GM19238 (cell line): ENCODE measurements around the gene GRHPR.
"Not testable (repeated sequence)": the region's sequence is repeated elsewhere in the genome, so short reads cannot be mapped to it uniquely, and the experiment has no call there.

ENCODE experiments used
- DNase-seq: peaks from one replicate; pipeline ENCODE4 v3.0.0; 2011; ENCODE audit warnings: low spot score; ENCODE audit not compliant: insufficient read length

Gene GRHPR

DNA sequence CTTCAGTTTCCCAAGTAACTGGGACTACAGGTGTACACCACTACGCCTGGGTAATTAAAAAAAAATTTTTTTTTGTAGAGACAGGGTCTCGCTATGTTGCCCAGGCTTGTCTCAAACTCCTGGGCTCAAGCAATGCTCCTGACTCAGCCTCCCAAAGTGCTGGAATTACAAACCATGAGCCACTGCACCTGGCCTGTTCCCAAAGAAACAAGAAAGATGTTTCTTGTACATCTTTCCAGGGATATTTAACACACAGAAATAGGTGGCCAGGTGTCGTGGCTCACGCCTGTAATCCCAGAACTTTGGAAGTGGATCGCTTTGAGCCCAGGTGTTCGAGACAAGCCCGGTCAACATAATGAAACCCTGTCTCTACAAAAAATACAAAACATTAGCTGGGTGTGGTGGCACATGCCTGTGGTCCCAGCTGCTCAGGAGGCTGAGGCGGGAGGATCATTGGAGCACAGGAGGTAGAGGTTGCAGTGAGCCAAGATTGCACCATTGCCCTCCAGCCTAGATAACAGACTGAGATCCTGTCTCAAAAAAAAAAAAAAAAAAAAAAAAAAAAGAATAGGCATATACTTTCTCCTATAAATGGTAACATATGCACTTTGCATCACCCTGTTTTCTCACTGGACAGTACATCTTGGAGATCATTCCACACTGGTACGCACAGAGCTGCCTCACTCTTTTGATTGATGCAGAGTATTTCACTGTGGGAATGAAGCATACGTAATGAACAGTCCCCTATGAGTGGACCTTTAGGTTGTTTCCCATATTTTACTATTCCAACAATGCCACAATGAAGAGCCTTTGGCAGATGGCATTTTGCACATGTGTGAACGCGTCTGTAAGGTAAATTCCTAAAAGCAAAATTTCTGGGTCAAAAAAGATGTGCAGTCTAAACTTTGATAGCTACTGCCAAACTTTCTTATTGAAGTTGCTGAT lies 2.0 kb upstream of the GRHPR start:
- DNase-seq = no peak

DNA sequence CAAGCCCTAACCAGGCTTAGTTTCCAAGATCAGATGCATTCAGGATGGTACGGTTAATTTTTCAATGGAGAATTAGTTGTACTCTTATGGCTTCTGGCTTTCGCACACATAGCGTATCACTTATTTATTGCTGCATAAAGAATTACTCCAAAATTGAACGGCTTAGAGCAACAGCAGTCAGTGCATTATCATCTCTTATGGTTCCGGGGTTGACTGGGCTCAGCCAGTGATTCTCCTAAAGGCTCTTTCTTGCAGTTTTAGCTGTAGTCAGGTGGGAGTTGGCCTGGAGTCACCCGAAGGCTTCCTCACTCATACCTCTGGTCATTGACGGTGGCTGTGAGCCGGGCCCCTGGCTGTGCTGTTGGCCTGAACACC lies 595 bp upstream of the GRHPR start:
- no peak for DNase-seq

DNA sequence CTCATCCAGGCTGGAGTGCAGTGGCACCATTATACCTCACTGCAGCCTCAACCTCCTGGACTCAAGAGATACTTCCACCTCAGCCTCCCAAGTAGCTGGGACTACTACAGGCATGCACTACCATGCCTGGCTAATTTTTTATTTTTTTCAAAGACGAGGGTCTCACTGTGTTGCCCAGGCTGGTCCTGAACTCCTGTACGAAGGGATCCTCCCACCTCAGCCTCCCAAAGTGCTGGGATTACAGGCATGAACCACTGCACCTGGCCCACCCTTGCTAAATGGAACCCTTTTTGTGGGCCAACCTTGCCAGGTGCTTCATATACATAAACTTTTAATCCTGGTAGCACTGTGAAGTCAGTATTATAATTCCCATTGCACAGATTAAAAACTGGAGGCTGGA lies 1.0 kb downstream of the GRHPR start:
- no peak for DNase-seq

DNA sequence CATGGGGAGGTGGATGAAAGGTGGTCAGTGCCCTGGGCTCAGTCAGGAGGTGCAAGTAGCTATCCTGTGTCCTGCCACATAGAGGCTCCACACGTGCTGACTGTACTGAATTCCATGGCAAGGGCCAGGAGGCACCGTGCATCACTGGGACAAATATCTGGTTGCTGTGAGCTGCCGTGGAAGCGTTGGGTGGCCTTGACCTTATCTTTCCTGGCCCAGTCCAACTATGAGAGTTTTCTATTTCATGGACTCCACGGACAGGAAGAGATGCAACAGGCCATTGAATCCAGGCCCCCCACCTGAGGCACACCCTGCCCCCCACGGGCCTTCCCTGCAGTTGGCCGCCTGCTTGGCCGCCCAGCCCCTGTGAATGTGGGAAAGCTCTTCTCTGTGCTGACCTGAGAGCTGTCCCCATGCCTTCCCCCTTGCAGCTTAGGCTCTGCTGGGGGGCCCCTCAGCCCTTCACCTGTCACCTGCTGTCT lies 1.7 kb downstream of the GRHPR start:
- DNase-seq = no peak

DNA sequence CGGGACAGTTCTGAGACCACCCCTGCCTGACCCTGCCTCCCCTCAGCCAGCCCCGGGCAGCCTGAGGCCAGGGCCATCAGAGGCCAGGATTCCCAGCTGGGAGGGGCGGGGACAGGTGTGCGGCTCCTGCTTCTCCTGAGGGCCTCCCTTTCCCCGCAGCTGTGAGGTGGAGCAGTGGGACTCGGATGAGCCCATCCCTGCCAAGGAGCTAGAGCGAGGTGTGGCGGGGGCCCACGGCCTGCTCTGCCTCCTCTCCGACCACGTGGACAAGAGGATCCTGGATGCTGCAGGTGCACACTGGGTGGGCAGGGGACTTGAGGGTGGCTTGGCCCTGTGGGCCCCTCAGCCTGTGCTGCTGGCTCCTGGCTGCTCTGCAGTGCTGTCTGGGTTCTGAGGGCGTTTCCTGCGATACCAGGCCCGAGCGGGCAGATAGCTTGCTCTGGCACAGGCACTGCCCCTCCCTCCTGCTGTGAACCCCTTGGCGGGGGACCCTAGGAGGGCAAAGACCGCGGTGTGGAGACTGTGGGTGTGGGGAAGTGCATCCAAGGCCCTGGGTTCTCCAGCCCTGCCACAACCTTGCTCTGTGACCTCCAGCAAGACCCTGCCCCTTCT lies 2.3 kb downstream of the GRHPR start:
- no peak for DNase-seq

DNA sequence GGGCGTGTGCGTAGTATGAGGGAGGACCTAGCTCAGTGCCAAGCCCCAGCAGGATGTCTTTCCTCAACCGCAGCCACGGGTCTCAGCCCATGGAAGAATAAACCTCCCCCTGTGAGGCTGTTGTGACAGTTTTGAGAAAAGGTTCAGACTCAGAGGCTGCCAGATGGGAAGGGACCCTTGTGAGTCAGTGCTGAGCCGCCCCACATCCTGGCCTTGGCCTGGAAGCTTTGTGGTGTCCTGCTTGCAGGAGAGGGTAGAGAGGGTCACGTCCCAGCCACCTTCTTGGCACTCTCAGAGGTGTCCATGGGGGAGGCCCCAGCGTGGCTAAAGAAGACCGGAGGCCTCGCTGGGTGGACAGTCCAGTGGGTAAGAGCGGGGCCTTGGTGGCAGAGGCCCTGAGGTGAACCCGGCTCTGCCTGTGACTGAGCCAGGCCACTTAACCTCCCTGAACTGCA lies 2.8 kb downstream of the GRHPR start:
- DNase-seq = no peak

DNA sequence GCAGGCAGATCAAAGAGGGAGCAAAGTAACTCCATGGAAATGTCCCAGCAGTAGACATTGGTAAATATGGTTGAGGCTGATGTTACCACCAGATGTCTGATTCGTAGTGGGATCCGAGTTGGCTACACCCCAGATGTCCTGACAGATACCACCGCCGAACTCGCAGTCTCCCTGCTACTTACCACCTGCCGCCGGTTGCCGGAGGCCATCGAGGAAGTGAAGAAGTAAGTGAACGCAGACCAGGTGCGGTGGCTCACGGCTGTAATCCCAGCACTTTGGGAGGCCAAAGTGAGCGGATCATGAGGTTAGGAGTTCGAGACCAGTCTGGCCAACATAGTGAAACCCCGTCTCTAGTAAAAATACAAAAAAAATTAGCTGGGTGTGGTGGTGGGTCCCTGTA lies 3.9 kb downstream of the GRHPR start:
- not testable (repeated sequence) for DNase-seq

DNA sequence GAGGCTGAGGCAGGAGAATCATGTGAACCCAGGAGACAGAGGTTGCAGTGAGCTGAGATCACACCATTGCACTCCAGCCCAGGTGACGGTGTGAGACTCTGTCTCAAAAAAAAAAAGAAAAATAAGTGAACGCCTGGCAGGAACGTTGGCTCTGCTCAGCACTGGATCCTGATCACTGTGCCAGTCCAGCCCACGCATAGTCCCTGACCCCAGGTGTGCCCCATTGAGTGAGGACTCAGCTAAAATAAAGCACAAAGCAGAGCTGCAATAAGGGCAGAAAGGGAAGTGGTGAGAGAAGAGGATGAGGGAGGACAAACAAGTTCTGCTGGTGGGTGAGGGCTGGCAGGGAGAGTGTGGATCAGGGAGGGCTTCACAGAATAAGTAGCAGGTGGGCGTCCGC lies 4.3 kb downstream of the GRHPR start:
- DNase-seq = no peak

DNA sequence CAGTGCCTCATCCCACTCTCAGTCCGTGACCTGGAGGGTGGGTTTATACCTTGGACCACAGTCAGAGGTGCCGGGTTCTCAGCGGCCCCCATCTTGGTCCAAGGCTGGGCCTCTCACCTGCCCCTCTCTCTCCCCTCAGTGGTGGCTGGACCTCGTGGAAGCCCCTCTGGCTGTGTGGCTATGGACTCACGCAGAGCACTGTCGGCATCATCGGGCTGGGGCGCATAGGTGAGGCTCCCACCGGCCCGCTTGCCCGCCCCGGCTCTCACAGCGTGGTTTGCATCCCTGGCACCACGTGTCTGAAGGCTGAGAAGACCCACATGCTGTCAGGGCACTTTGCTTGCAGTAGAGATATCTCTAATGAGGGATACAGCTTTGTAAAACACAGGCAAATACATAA lies 5.8 kb downstream of the GRHPR start:
- no peak for DNase-seq

DNA sequence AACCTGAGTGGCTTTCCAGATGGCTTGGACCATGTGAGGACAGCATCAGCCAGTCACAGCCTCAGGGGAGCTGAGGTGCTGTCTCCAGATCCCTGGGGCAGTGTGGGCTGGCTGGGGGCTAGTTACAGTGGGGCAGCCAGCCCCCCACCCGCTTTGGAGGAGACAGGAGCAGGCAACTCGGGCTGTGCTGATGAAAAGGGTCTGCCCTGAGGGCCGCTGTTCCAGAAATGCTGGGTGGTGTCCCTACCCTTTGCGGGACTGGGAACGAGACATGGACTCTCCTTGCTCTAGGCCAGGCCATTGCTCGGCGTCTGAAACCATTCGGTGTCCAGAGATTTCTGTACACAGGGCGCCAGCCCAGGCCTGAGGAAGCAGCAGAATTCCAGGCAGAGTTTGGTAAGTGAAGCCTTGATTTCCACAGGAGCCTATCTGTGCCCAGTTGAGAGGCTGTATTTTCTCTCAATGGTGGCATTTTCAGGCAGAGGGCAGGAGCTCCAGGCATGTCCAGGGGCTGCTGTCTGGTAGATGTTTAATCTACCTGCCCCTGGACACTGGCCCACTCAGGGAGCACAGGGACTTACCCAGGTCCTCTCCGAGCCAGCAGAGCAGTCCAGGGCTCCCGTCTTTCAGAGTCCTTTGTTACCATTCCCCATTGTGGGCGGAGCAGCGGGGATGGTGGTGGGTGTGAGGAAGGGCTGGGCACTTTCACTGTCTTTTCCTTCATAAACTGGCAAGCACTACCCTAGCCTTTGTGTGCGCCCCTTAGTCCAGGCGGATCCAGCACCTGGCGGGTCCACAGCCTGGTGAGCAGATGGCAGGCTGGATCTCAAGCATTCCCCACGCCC lies 7.2 kb downstream of the GRHPR start:
- DNase-seq = no peak

DNA sequence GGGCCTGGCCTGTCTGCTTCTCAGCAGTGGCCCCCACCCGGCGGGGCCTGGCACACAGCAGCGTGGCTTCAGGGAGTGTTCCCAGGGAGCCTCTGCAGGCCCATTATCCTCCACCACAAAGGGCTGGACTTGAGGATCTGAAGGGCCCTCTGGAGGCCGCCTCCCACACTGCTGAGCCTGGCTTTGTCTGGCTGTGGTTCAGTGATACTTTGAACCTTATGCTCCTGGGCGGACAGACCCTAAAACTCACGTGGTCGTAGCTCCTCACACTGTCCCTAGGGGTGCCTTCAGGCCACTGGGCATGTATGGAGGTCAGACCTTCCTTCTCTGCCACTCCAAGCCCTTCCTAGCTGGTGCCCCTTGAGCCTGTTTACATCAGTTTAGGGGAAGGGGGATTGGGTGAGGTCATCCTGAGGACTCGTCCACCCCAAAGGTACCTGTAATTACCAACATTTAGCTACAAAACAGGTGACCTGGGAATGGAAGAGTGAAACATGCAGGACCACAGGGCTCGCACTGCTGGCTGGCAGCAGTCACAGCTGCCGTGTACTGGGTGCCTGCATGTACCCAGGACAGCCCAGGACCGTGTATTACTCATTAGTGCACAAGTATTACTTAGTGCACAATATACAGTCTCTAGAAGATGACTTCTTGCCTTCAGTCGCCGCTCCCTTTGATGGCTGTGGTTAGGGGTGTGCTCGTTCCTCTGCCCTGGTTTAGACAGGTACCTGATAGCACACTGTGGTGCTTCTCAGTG lies 8.5 kb downstream of the GRHPR start:
- DNase-seq = no peak

DNA sequence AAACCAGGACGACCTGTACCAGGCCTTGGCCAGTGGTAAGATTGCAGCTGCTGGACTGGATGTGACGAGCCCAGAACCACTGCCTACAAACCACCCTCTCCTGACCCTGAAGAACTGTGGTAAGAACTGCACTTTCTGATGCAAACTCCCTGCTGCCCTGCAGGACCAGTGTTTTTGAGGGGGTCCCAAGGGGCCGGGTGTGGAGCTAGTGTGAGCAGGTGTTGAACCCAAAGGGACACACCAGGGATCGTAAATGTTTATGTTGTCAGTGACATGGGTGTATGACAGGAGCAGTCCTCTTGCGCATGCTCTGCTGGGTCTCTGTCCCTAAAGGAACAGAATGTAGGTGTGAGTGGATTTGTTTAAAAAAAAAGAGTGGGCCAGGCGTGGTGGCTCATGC lies 9.5 kb downstream of the GRHPR start:
- no peak for DNase-seq

DNA sequence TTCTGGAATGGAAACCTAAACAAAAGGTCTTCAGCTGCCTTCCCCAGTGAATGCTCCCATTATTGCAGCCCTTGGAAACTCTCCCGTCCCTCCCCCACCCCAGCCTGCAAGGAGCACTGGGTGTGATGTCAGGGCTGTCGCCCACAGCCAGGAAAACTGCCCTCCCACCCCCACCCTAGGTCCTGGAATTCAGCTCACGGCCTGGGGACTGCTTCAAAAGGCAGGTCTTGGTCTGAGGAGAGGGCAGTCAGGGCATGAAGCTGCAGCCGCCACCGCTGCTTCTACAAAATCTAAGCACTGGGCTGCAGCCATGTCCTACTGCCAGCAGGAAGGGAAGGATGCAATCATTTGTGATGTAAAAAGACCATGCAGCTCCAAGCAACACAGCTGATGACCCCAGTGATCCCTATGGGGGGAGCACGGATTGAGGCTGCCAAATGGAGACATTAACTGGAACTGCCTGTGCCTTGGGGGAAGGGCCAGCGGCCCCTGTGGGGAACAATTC lies 11.4 kb downstream of the GRHPR start:
- no peak for DNase-seq

DNA sequence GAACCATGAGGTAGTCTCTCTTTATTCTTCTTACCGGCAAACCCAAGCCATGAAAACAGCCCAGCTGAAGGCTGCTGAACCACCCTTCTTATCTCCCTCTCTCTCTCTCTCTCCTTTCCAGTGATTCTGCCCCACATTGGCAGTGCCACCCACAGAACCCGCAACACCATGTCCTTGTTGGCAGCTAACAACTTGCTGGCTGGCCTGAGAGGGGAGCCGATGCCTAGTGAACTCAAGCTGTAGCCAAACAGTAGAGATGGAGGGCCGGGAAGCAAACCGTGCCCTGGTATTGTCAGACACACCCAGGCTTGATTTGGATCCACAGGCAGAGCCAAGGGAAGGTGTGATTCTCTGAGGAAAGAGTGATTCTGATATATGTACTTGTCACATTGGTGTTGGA lies 14.0 kb downstream of the GRHPR start:
- no peak for DNase-seq

DNA sequence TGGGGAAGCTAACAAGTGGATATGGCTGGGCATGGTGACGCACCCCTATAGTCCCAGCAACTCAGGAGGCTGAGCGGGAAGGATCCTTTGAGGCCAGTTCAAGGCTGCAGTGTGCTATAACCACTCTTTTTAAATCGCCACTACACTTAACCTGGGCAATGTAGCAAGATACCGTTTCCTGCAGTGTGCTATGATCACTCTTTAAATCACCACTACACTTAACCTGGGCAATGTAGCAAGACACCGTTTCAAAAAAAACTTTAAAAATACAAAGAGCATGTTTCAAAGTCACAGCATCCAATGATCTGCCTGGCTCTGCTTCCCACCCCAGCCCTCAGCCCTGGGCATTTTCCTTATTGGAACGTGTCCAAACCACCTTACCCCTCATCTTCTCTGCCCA lies 14.5 kb downstream of the GRHPR start:
- no peak for DNase-seq

DNA sequence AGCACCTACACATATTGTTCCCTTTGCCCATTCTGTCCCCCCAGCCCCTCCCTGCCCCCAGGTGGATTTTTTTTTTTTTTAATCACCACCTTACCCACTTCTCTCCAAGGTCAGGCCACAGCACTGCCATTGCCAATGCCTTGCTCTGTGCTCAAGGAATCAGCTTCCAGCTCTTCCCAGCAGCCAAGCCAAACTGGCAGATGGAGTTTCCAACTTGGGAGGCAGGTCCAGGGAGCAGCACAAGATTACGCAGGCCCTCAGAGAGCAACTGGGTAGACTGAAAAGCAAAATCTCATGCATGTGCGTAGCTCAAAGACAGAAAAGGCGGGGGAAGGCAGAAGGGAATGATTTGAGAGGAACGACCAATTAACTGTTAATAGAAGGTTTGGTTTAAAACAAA lies 15.1 kb downstream of the GRHPR start:
- DNase-seq = no peak

DNA sequence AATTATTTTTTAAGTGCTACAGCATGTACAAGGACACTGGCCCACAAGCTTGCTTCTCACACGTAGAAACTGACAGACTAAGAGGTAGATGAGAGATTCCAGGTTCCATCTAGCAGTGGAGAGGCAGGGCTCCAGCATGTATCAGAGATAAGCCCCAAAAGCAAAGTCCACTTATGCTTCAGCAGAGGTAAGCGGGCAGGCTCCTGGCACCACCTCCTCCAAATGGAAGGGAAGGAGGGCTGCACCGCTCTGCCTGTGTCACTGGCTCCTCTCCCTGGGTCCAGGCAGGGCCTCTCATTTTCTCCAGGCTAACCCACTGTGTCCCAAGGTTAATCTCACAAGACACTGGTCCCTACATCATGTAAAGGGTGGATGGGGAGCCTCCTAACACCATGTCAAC lies 15.9 kb downstream of the GRHPR start:
- DNase-seq = no peak

DNA sequence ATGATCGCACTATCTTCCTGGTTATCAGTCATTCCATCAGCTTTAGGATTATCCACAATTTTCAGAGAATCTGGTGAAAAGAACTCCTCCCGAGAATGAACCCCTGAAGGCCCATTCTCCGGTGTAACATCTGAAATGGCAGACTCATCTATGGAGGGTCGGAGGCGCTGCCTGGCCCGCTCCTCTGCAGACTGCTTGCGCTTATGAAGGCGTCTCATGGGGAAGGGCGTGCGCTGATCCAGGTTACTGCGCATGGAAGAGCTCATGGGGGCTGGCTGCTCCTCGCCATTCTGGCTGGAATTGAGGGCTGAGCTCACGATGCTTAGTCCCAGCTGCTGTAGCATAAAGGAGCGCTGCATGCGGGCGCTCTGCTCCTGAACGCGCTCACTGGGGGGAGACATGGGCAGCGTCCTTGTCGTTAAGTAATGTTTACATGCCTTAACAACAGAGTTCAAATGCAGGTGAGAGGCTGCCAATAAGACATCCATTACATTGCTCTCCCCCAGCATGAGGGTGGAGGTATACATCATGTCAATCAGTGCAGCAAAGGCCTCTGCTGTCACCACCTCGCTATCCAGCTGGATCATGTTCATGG lies 19.4 kb downstream of the GRHPR start:
- DNase-seq = no peak

DNA sequence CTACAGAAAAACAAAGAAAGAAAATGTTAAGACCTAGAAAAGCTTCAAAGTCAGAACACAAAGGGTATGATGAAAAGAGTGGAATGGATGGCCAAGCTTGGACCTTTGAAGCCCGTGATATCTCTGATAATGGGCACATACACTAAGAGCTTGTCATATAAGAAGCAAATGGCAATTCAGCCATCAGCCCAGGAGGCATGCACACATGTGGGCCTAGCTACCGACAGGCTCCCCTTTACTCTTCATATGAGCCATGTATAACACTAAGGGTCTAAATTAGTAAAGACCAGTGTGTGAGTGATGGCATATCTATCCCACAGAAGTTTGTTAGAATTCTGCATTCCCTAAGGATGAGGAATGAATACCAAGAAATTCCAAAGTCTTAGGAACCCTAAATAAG lies 20.1 kb downstream of the GRHPR start:
- DNase-seq = no peak

DNA sequence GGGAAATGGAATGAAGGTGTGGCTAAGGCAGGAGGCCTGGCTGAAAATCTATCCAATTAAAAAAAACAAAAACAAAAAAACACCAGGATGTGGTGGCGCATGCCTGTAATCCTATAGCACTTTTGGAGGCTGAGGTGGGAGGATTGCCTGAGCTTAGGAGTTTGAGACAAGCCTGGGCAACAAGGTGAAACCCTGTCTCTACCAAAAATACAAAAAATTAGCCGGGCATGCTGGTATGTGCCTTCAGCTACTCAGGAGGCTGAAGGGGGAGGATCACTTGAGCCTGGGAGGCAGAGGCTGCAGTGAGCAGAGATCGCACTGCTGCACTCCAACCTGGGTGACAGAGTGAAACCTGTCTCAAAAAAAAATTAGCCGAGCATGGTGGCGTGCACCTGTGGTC lies 21.1 kb downstream of the GRHPR start:
- DNase-seq = no peak

DNA sequence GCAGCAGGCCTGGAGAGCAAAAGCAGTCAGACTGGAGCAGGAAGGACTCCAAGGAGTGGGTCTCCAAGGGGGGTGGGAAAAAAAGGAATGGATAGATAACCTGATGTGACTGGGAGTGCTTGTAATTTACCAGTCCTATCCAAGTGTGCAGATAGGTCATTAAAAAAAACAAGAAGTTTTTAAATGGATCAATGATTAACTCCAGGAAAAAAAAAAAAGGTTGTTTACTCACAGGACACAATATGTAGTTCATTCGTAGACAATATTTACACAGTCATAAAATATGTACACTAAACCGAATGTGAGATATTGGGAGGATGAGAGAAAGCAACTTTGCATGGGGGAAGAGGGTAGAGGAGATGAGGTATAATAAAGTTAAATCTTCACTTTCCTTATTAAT lies 22.4 kb downstream of the GRHPR start:
- no peak for DNase-seq
